ENCODE results near the gene CLSTN3. TPM values are rescaled to one million over a fixed set of nuclear protein-coding genes. Genes with fewer than 3 reads are reported as not detected.

Gene CLSTN3
- 100 to 1,000 TPM in 1 of 3 donors, 10 to 100 TPM in 2; 81.1 to 122 (median 99.1) TPM for polyA plus RNA-seq (ENCODE audit: insufficient read length in 3 of 3)
- long read RNA-seq, donor 1, full-length matches to known transcripts, result 10 of 30 reads
- long read RNA-seq, donor 1, partial matches to known transcripts, result 20 of 30 reads
- long read RNA-seq, donor 1, other reads (novel, unspliced or antisense), result 0 of 30 reads
- long read RNA-seq, donor 2, full-length matches to known transcripts, result 6 of 32 reads
- long read RNA-seq, donor 2, partial matches to known transcripts, result 26 of 32 reads
- long read RNA-seq, donor 2, other reads (novel, unspliced or antisense), result 0 of 32 reads
- long read RNA-seq, donor 3, full-length matches to known transcripts, result 9 of 28 reads
- long read RNA-seq, donor 3, partial matches to known transcripts, result 19 of 28 reads
- long read RNA-seq, donor 3, other reads (novel, unspliced or antisense), result 0 of 28 reads
- long read RNA-seq, donor 4, full-length matches to known transcripts, result 10 of 16 reads
- long read RNA-seq, donor 4, partial matches to known transcripts, result 6 of 16 reads
- long read RNA-seq, donor 4, other reads (novel, unspliced or antisense), result 0 of 16 reads
- long read RNA-seq, donor 5, full-length matches to known transcripts, result 5 of 30 reads
- long read RNA-seq, donor 5, partial matches to known transcripts, result 25 of 30 reads
- long read RNA-seq, donor 5, other reads (novel, unspliced or antisense), result 0 of 30 reads
- long read RNA-seq, donor 6, full-length matches to known transcripts, result 18 of 47 reads
- long read RNA-seq, donor 6, partial matches to known transcripts, result 29 of 47 reads
- long read RNA-seq, donor 6, other reads (novel, unspliced or antisense), result 0 of 47 reads
- long read RNA-seq, donor 7, full-length matches to known transcripts, result 11 of 115 reads
- long read RNA-seq, donor 7, partial matches to known transcripts, result 104 of 115 reads
- long read RNA-seq, donor 7, other reads (novel, unspliced or antisense), result 0 of 115 reads
- long read RNA-seq, donor 8, full-length matches to known transcripts, result 7 of 7 reads
- long read RNA-seq, donor 8, partial matches to known transcripts, result 0 of 7 reads
- long read RNA-seq, donor 8, other reads (novel, unspliced or antisense), result 0 of 7 reads
- long read RNA-seq, donor 9, full-length matches to known transcripts, result 13 of 53 reads
- long read RNA-seq, donor 9, partial matches to known transcripts, result 40 of 53 reads
- long read RNA-seq, donor 9, other reads (novel, unspliced or antisense), result 0 of 53 reads
- long read RNA-seq, donor 10, full-length matches to known transcripts, result 14 of 123 reads
- long read RNA-seq, donor 10, partial matches to known transcripts, result 109 of 123 reads
- long read RNA-seq, donor 10, other reads (novel, unspliced or antisense), result 0 of 123 reads
- long read RNA-seq, donor 11, transcript CLSTN3-214 (2 exons, 390 nt), result major isoform, 8 of 86 reads
- long read RNA-seq, donor 11, partial matches to known transcripts, result 78 of 86 reads
- long read RNA-seq, donor 11, other reads (novel, unspliced or antisense), result 0 of 86 reads
- long read RNA-seq, donor 12, full-length matches to known transcripts, result 15 of 62 reads
- long read RNA-seq, donor 12, partial matches to known transcripts, result 47 of 62 reads
- long read RNA-seq, donor 12, other reads (novel, unspliced or antisense), result 0 of 62 reads
- long read RNA-seq, donor 13, transcript CLSTN3-214 (2 exons, 390 nt), result major isoform, 6 of 35 reads
- long read RNA-seq, donor 13, partial matches to known transcripts, result 29 of 35 reads
- long read RNA-seq, donor 13, other reads (novel, unspliced or antisense), result 0 of 35 reads
- long read RNA-seq, donor 14, result 0 reads
- long read RNA-seq, donor 15, full-length matches to known transcripts, result 21 of 49 reads
- long read RNA-seq, donor 15, partial matches to known transcripts, result 28 of 49 reads
- long read RNA-seq, donor 15, other reads (novel, unspliced or antisense), result 0 of 49 reads
- long read RNA-seq, donor 16, full-length matches to known transcripts, result 22 of 107 reads
- long read RNA-seq, donor 16, partial matches to known transcripts, result 85 of 107 reads
- long read RNA-seq, donor 16, other reads (novel, unspliced or antisense), result 0 of 107 reads

GRCh38 chr12:7129872-7130691 is at the start of gene CLSTN3:
Gene CLSTN3, plus strand, starts transcription at chr12:7130371. Its CDS starts 278 bp downstream, at chr12:7130649.
- DNase-seq, result peak; percentile 88

DNA sequence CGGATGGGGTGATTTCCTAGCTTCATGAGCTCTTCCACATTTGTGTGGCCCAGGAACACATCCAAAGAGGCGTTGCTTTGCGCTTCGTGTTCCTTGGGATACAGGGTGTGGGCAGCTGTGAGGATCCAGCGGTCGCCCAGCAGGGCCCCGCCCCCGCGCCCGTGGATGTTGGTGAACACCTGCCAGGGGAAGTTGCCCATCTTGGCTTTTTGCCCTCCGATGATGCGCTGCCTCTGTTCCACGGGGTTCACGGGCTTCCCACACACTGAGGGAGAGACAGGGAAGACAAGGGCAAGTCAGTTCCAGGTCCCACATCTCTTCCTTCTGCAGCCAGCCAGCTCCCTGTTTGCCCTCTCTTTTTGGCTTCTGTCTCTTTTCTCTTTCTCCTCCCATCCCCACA is 49.1 kb upstream of the CLSTN3 start:
- no peak for DNase-seq

- DNase-seq, result no peak
Observed at GRCh38 chr12:7083125-7083524, 47.0 kb upstream of the CLSTN3 start.

- no peak for DNase-seq
Observed at GRCh38 chr12:7089196-7089871, 40.8 kb upstream of the CLSTN3 start.

GRCh38 chr12:7090222-7090998 is 39.8 kb upstream of the CLSTN3 start:
- no peak for DNase-seq

GRCh38 chr12:7091171-7091570 is 39.0 kb upstream of the CLSTN3 start:
- no peak for DNase-seq

- DNase-seq, result peak; percentile 26
Observed at GRCh38 chr12:7091660-7092228, 38.4 kb upstream of the CLSTN3 start.

DNA sequence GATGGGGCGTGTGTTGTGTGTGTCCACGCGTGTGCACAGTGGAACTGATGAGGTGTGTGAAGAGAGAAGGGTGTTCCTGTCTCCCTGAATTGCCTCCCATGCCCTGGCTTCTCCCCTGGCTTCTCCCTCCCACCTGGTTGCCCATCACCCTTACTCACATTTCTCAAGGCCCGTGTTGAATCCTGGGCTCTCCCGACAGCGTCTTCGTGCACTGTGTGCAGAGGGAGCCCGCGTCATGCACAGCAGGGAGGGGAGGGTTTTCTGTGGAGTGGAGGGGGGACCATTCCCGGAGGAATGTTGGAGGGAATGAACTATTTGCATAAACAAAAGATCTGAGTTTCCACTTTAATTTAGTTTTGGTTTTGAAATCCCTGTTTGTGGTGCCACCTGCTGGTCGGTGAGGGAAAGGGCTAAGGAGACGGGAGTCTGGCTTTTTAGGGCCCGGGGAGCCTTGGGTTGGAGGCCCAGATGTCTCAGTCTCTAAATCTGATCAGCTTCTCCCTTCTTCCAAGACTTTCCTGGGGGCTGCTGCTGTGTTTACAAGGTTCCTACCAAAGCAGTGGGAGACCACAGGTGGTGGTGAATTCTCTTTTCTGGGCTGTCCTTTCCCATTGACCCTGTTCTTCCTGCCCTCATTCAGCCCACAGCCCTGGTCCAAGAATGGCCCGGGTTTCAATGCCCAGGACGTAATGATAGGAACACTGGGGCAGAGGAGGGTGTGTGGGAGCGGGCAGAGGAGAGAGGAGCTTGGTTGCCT is 37.8 kb upstream of the CLSTN3 start, which contains the start of gene C1R:
Gene C1R (minus strand): TSS at position 217 of the 757 bp plus-strand sequence. CDS start 57 bp downstream, at position 160.
- peak; percentile 81 for DNase-seq

GRCh38 chr12:7092986-7093460 is 37.1 kb upstream of the CLSTN3 start:
- no peak for DNase-seq

GRCh38 chr12:7093486-7093885 is 36.7 kb upstream of the CLSTN3 start:
- DNase-seq, result no peak

DNA sequence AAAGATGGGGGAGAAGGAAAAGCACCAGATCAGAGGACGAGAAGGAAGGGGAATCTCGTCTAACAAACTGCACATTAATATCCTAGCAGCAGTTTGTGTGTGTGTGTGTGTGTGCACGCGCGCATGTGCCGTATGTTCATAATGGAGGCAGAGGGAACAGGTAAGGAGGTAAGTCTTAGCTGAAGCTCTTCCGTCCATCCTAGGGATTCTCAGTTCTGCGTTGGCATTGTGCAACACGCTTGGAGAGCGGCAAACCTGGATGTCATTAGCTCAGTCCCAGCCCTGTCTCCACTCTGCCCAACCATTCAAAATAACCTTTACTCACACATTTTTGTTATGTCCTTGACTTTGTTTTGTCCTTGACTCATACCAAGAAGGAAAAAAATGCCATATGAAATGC is 36.3 kb upstream of the CLSTN3 start:
- DNase-seq, result no peak

DNA sequence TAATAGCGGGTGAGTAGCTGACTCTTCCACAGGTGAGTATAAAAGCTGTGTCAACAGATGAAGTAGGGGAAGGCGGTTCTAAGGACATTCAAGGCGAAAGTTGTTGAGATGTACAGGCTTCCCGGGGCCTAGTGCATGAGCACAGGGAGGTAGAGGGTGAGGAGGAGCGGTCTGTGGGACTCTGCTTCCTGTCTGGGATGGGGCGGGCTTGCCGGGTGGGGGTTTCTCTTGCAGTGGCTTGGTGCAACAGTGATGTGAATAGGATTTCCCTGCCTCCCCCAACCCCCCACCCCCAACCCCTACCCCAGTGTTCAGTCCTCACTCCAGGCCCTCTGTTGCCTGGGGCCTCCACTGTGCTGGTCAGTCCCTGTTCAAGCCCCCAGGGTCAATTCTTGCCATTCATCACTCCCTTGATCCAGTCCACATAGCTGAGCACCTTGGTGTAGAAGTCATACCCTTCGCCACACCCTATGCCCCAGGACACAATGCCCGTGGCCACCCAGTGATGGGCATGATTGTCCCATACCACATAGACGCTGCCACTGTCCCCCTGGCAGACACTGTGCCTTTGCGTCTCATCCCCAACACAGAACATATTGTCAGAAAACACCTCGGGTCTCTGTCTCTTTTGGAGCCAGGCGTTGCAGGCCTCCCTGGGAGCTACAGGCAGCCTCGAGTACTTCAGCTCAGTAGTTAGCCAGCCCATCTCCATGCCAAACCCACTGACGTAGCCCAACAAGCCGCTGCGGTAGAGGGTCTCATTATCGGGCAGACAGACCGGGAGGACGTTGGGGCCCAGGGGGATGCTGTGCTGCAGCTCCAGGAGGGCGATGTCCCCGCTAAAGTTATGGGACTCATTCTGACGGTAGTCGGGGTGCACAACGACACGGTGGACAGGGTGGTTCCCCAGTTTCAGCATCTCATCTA is 33.9 kb upstream of the CLSTN3 start:
- no peak for DNase-seq

- peak; percentile 22 for DNase-seq
Observed at GRCh38 chr12:7096979-7097378, 33.2 kb upstream of the CLSTN3 start.

- no peak for DNase-seq
Observed at GRCh38 chr12:7099290-7099996, 30.7 kb upstream of the CLSTN3 start.

DNA sequence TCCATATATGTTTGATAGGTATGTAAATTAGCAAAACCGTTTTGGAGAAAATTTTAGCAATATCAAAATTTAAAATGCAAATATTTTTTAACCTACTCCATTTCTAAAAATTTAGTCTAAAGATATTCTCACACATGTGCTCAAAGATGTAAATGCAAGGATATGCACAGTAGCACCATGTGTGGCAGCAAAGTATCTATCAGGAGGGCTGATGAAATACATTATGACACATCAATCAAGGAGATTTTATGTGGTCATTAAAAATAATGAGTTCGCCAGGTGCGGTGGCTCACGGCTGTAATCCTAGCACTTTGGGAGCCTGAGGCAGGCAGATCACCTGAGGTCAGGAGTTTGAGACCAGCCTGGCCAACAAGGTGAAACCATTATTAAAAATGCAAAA is 29.9 kb upstream of the CLSTN3 start:
- no peak for DNase-seq
